Neural cell (in vitro differentiated cells): ENCODE measurements around the gene KIRREL3.
A peak's percentile ranks its signal among the peaks of the same experiment; 100 is the strongest.

Source experiments
- EP300 ChIP-seq: fragments of 450-650 bp; conservative IDR thresholded peaks from 2 replicates; pipeline ENCODE4 v1.6.1; 2014; ENCODE audit warnings: antibody characterized with exemption, mild to moderate bottlenecking, moderate library complexity; ENCODE audit not compliant: poor library complexity, severe bottlenecking
- EZH2 ChIP-seq: fragments of 200-600, 300-800 bp; shearing (Covaris generic), sonication (generic); IDR thresholded peaks from 2 replicates; pipeline ENCODE4 v1.6.1; 2014; ENCODE audit warnings: antibody characterized with exemption, low read length, borderline replicate concordance, mild to moderate bottlenecking; ENCODE audit not compliant: insufficient read depth, poor library complexity, severe bottlenecking
- POLR2AphosphoS5 ChIP-seq: IDR thresholded peaks from 2 replicates; pipeline ENCODE4 v1.6.1; 2012
- TF ChIP-seq, protein P1 (sequence below): fragments of 450-650 bp; IDR thresholded peaks from 2 replicates; pipeline ENCODE4 v1.5.1; 2014; ENCODE audit warnings: antibody characterized with exemption, mild to moderate bottlenecking, moderate library complexity; ENCODE audit not compliant: poor library complexity, severe bottlenecking

DNA sequence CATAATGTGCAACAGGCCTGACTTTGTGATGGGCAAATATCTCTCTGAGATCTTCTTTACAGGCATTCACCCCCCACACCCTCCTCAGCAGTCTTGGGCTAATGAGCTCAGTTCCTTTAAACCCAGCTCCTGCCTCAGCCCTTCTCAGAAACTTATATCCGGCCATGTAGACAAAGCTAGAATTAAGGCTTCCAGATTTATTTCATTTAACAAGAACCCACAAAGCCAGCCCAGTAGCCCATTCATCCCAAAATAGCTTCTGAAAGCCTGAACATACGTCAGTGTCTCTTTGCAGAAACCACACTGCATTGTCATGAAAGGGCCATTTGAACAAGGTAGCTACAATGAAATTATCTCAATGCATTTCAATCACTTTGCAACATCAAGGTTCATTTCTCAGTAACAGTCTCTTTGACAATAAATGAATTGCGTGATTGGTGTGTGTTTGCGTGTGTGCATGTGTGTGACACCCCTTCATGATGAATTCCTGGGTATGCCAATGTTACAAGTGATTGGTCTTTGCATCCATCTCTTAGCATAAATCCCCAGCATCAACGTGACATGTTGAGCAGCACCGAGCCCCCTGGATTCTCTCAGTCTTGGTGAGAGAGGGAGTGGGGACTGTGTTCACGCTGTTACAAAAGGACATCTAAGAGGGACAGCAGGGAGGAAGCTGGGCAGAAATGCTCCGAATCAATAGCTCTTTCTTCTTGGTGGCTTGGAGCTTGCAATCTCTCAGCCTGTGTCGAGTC is 299.6 kb downstream of the KIRREL3 start:
- TF ChIP-seq EZH2 (no peak), EP300 (peak; percentile 91), POLR2AphosphoS5 (peak; percentile 86)
- TF ChIP-seq, protein P1, sequence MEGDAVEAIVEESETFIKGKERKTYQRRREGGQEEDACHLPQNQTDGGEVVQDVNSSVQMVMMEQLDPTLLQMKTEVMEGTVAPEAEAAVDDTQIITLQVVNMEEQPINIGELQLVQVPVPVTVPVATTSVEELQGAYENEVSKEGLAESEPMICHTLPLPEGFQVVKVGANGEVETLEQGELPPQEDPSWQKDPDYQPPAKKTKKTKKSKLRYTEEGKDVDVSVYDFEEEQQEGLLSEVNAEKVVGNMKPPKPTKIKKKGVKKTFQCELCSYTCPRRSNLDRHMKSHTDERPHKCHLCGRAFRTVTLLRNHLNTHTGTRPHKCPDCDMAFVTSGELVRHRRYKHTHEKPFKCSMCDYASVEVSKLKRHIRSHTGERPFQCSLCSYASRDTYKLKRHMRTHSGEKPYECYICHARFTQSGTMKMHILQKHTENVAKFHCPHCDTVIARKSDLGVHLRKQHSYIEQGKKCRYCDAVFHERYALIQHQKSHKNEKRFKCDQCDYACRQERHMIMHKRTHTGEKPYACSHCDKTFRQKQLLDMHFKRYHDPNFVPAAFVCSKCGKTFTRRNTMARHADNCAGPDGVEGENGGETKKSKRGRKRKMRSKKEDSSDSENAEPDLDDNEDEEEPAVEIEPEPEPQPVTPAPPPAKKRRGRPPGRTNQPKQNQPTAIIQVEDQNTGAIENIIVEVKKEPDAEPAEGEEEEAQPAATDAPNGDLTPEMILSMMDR = no peak
